HL-60 (cell line): ENCODE measurements around the gene KIF20B.

Source experiments
- DNase-seq, 2 experiments: peaks; one replicate each; pipeline ENCODE4 v3.0.0-alpha.2; 2010 to 2020; ENCODE audit warnings: low read depth in 1 of 2, low spot score in 1 of 2
- H3K27ac ChIP-seq: fragments of 250-450 bp; sonication (Bioruptor Pico); replicated peaks from 2 replicates; pipeline ENCODE4 v1.5.1; 2020; ENCODE audit warnings: mild to moderate bottlenecking, moderate library complexity
- H3K27me3 ChIP-seq: fragments of 250-450 bp; sonication (Bioruptor Pico); 2 replicates; pipeline ENCODE4 v1.5.1; 2021; ENCODE audit warnings: mild to moderate bottlenecking, moderate library complexity; ENCODE audit not compliant: insufficient read depth, poor library complexity, severe bottlenecking
- H3K4me3 ChIP-seq: replicated peaks from 2 replicates; pipeline ENCODE4 v1.5.1; 2011; ENCODE audit warnings: mild to moderate bottlenecking, control low read depth, low read length; ENCODE audit not compliant: insufficient read depth
- GABPA ChIP-seq: IDR thresholded peaks from 2 replicates; pipeline ENCODE4 v1.6.1; 2012; ENCODE audit warnings: low read depth
- POLR2AphosphoS5 ChIP-seq: IDR thresholded peaks from 2 replicates; pipeline ENCODE4 v1.6.1; 2012; ENCODE audit warnings: low read depth
- SPI1 ChIP-seq: IDR thresholded peaks from 2 replicates; pipeline ENCODE4 v1.6.1; 2012; ENCODE audit warnings: low read depth, mild to moderate bottlenecking, borderline replicate concordance
- TF ChIP-seq, protein P1 (sequence below): IDR thresholded peaks from 2 replicates; pipeline ENCODE4 v1.6.1; 2012; ENCODE audit warnings: low read depth; ENCODE audit not compliant: insufficient replicate concordance
- TF ChIP-seq, protein P2 (sequence below): IDR thresholded peaks from one replicate; pipeline ENCODE4 v1.5.1; 2011; ENCODE audit warnings: low read length, control low read depth, inconsistent platforms; ENCODE audit not compliant: insufficient read depth

Gene KIF20B

DNA sequence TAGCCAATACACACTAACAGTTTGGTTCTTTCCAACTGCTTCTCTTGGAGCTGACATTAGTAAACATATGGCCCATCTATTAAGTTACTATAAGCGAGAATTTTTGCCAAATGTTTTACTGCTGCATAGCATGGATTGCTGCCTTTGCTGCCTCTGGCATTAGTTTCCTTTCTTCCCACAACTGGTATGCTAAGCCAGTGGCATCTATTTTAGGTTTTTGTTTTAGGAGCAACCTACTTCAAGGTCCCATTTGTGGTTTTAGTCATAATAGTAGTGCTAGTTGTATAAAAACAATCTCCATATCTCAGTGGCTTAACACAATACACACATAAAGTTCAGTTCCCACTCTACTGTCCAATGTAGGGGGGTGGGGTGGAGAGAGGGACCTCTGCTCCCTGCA is 30.5 kb upstream of the KIF20B start:
- H3K27me3 ChIP-seq: no peaks in the 10 kb centered on the region
- TF ChIP-seq GABPA: no peak
- TF ChIP-seq, protein P1, sequence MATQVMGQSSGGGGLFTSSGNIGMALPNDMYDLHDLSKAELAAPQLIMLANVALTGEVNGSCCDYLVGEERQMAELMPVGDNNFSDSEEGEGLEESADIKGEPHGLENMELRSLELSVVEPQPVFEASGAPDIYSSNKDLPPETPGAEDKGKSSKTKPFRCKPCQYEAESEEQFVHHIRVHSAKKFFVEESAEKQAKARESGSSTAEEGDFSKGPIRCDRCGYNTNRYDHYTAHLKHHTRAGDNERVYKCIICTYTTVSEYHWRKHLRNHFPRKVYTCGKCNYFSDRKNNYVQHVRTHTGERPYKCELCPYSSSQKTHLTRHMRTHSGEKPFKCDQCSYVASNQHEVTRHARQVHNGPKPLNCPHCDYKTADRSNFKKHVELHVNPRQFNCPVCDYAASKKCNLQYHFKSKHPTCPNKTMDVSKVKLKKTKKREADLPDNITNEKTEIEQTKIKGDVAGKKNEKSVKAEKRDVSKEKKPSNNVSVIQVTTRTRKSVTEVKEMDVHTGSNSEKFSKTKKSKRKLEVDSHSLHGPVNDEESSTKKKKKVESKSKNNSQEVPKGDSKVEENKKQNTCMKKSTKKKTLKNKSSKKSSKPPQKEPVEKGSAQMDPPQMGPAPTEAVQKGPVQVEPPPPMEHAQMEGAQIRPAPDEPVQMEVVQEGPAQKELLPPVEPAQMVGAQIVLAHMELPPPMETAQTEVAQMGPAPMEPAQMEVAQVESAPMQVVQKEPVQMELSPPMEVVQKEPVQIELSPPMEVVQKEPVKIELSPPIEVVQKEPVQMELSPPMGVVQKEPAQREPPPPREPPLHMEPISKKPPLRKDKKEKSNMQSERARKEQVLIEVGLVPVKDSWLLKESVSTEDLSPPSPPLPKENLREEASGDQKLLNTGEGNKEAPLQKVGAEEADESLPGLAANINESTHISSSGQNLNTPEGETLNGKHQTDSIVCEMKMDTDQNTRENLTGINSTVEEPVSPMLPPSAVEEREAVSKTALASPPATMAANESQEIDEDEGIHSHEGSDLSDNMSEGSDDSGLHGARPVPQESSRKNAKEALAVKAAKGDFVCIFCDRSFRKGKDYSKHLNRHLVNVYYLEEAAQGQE: no peak
- no peak for TF ChIP-seq POLR2AphosphoS5
- TF ChIP-seq, protein P2, sequence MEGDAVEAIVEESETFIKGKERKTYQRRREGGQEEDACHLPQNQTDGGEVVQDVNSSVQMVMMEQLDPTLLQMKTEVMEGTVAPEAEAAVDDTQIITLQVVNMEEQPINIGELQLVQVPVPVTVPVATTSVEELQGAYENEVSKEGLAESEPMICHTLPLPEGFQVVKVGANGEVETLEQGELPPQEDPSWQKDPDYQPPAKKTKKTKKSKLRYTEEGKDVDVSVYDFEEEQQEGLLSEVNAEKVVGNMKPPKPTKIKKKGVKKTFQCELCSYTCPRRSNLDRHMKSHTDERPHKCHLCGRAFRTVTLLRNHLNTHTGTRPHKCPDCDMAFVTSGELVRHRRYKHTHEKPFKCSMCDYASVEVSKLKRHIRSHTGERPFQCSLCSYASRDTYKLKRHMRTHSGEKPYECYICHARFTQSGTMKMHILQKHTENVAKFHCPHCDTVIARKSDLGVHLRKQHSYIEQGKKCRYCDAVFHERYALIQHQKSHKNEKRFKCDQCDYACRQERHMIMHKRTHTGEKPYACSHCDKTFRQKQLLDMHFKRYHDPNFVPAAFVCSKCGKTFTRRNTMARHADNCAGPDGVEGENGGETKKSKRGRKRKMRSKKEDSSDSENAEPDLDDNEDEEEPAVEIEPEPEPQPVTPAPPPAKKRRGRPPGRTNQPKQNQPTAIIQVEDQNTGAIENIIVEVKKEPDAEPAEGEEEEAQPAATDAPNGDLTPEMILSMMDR: no peak
- no peak for TF ChIP-seq SPI1
- DNase-seq: no peak
- H3K27ac ChIP-seq: no peak overlapping the region
- H3K4me3 ChIP-seq: no peak overlapping the region

DNA sequence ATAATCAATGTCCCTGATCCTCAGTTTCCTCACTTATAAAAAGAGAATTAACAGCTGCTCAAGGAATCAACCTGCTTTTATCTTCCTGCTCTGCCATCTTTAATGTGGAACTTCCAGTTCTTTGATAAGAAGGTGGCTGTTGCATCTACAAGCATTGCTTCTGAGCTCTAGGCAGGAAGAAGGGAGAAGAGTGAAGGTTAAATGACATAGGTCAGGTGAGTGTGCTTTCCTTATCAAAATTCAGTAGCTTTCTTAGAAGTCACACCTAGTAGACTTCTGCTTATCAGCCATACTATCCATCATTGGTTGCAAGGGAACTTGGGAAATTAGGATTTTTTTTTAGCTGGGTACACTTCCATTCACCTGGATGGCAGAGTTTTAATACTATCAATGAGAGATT is 24.0 kb upstream of the KIF20B start:
- TF ChIP-seq POLR2AphosphoS5 (no peak), GABPA (no peak), SPI1 (no peak)
- TF ChIP-seq, protein P1: no peak
- TF ChIP-seq, protein P2: no peak
- H3K27me3 ChIP-seq: no peaks in the 10 kb centered on the region
- DNase-seq: no peak
- H3K4me3 ChIP-seq: no peak overlapping the region
- H3K27ac ChIP-seq: no peak overlapping the region

DNA sequence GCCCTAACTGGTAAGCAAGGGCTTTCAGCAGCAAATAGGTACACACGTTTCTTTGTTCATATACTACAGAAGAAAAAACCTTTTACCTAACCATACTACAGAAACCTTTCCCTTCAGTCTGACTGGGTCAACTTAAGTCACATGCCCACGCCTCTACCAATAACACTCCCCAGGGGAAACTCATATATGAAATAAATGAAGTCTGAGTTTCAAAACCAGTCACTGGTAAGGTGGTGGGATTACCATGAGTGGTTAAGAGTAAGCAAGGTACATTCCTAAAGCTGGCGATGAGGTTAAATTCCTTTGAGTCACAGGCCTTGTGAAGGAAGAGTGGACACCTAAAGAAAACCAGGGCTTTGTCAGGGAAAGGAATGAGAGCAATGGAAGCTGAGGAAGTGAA is 21.4 kb upstream of the KIF20B start:
- no peak overlapping the region for H3K27ac ChIP-seq
- TF ChIP-seq POLR2AphosphoS5 (no peak), GABPA (no peak), SPI1 (no peak)
- TF ChIP-seq, protein P2: no peak
- TF ChIP-seq, protein P1: no peak
- H3K27me3 ChIP-seq: no peaks in the 10 kb centered on the region
- no peak overlapping the region for H3K4me3 ChIP-seq
- no peak for DNase-seq
